Posterior vena cava (tissue), 2 donors: ENCODE results near the gene PRDX6. TPM values are rescaled to one million over a fixed set of nuclear protein-coding genes. Genes with fewer than 3 reads are reported as not detected.

Experiments
- DNase-seq: peaks from one replicate; pipeline ENCODE4 v3.0.0-alpha.2; 2020; ENCODE audit warnings: low spot score
- intact Hi-C, 2 donors: fragments of 100-400 bp; cut with DNase I; formaldehyde crosslinking; loops; one replicate each; pipeline versions ENCODE4 v1.14.1 to v1.14.2; 2022 to 2023
- long read RNA-seq, 2 donors: library from polyadenylated mRNA; unstranded; transcript quantifications; one replicate each; pipeline ENCODE4 v2.0.0, GENCODE V29; 2020 to 2021
- total RNA-seq, 2 donors: library from RNA; stranded (reverse); fragmentation: NEBNext Ultra II Directional; extraction: Animal tissue kit (Norgen Biotek cat#: 25700); gene quantifications; one replicate each; pipeline ENCODE4 v1.2.1, GENCODE V29; 2021
- donor health status: DM: yes; HTN: yes; CAD: no.
- donor health status: DM: yes; HTN: yes; CAD: no.

Gene PRDX6, protein sequence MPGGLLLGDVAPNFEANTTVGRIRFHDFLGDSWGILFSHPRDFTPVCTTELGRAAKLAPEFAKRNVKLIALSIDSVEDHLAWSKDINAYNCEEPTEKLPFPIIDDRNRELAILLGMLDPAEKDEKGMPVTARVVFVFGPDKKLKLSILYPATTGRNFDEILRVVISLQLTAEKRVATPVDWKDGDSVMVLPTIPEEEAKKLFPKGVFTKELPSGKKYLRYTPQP
- 100 to 1,000 TPM; 168 to 186 TPM for total RNA-seq
- long read RNA-seq, donor 1, transcript PRDX6-201 (5 exons, 1,751 nt), result major isoform, 58 of 64 reads
- long read RNA-seq, donor 1, partial matches to known transcripts, result 0 of 64 reads
- long read RNA-seq, donor 1, other reads (novel, unspliced or antisense), result 5 of 64 reads
- long read RNA-seq, donor 2, transcript PRDX6-201 (5 exons, 1,751 nt), result major isoform, 405 of 452 reads
- long read RNA-seq, donor 2, transcript PRDX6-203 (4 exons, 859 nt), result minor isoform, 6 of 452 reads
- long read RNA-seq, donor 2, partial matches to known transcripts, result 14 of 452 reads
- long read RNA-seq, donor 2, other reads (novel, unspliced or antisense), result 27 of 452 reads

DNA sequence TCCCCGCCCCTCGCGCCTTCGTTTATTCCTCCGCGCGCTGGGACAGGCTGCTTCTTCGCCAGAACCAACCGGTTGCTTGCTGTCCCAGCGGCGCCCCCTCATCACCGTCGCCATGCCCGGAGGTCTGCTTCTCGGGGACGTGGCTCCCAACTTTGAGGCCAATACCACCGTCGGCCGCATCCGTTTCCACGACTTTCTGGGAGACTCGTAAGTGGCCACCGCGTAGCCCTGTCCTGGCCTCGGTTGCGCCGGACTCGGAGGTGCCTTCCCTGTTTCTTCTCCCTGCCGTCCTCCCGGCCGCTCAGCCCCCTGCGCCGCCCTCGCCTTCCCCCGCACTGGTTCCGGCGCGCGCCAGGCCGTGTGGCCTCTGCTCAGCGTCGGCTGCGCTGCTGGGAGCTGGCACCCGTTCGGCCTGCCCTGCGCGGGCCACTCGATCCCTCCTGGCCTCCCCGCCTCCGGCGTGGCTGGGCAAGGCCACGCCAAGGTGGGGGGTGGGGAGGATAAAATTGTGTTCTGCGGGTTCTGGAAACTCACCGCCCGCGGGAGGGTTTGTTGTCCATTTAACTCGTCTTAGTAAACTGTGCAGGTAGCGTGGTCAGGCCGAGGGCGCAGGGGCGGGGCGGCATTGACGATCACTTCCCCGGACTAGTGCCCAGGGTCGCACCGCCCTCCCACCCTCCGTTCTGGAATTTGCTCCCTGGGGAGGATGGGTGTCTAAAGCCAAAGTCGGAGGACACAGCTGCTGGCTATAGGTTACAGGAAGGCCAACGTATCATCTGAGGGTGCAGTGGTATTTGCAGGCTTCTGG, at the start of gene PRDX6:
PRDX6 (plus strand) TSS at position 50 of the 808 bp plus-strand sequence; CDS start at position 113, 63 bp downstream.
- intact Hi-C loops, result loop anchor here in 1 of 2 donors (2.0 to 5.0 kb wide), 2 partner anchors 45 to 237 kb away; partner anchors contain the start of gene KLHL20

DNA sequence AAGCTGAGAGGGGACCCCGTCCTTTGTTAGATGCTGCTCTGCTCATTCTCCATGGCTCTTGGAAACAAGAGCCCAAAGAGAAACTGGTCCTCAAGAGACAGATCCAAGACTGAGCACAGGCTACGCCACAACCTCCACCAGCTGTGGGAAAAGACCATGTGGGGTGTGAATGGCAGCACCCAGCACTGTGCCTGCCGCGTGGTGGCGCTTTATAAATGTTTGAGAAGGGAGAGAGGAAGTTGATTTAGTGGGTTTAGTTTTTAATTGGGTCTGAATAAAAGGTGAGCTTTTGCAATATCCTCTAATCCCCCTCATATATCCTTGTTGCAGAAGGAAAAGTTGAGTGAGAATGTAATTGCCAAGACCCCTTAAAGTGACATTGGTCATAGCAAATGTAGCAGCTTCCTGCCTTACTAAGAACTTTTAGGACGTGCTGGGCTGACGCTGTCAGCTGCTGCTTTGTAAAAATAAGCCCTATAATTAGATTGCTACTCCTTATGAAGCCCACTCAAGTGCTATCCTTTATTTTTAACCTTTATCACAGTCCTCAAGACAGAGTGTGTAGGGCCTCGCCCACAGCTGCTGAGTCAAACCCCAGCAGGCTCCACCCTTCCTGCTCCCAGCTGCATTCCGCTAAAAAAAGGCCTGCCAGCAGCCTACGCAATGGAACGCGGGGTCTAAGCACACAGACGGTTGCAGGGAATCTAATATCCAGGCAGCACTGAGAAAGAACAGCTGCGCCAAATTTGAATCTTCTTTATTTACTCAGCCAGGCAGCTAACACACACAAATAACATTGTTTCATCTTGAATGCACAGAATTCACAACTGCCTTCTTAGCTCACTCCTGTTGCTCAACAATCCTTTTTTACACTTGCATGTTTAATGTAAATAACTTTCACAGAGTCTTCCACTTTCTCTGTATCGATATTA, 47.4 kb upstream of the PRDX6 start:
- DNase-seq, result peak; percentile 97
- intact Hi-C loops, result loop anchor here in 1 of 2 donors (5.0 to 10.0 kb wide), 2 partner anchors 48 to 395 kb away; partner anchors contain the start of genes CENPL, DARS2 and PRDX6

More for the DNA sequence above, at the start of gene PRDX6:
- peak; percentile 96 for DNase-seq

DNA sequence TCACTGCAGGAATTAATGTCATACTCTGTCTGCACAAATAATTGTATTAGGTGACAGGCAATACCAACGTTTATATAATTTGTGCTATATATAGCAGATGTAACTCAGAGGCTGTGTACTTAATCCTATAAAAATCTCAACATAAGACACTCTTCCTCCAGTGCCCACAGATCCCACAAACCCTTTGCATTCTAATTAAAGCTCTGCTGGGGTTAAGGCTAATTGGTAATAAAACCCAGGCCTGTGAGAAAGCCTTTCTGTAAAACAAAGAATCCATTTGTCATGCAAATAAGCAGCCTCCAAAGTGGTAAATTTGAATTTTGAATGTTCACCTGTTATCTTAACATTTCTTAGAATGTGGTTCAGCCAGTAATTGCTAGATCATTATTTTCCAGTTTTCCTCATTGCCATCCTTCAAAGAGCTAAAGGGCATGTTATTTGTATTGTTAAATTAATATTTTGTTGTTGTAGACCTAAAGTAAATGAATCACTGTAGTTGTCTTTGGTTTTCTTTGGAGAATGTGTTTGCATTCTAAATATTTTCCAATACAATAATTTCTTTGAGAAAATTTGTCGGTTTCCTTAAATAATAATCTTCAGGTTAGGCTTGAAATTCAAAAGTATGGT, 46.3 kb upstream of the PRDX6 start:
- DNase-seq, result no peak
- intact Hi-C loops, result loop anchor here in 1 of 2 donors (5.0 kb wide), 1 partner anchor 47 kb away; the partner anchor contains the start of gene PRDX6

DNA sequence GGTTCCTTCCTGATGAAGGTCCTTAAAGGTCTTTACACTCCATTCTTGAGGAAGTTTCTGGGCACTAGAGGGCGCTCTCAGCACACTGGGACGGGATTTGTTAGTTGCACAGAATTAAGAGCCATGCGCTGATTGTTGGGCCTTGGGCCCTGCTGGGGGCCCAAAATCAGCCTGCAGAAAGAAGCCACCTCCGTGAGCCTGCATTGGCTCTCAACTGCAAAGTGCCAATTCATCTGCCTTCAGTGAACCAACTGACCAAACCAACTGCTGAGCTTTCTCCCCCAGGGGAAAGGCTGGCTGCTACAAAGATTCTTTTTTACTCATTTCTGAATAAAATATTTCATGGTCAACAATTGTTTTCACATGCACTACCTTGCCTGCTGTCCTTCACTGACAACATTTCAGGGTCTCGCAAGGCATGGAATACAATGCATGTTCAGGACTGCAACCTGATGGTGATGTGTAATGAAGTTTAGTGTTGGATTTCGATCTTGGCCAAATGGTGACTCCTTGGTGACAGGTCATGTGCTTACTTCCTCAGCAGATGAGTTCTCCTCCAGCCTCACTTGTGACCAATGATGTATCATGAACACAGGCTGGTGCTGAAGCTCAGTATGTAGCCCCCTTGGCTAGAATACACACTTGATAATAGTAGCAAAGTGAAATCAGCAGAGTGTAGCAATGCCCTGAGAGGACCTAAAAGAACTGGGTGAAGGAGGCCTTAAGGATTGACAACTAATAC, 45.7 kb upstream of the PRDX6 start:
- DNase-seq, result peak; percentile 95
- intact Hi-C loops, result loop anchor here in 1 of 2 donors (5.0 kb wide), 1 partner anchor 46 kb away; the partner anchor contains the start of gene PRDX6

DNA sequence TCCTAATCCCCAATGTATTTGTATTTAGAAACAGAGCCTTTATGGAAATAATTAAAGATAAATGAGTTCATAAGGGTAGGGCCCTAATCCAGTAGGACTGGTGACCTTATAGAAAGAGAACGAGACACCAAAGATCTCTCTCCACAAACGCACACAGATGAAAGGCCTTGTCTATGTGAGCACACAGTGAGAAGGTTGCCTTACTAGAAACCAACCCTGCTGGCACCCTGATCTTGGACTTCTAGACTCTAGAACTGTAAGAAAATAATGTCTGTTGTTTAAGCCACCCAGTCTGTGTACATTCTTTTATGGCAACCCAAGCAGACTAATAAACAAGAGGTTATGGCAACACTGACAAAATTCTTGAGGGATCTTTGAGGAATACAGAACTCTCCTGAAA, 44.8 kb upstream of the PRDX6 start:
- no peak for DNase-seq
- intact Hi-C loops, result loop anchor here in 1 of 2 donors (5.0 kb wide), 1 partner anchor 45 kb away; the partner anchor contains the start of gene PRDX6

DNA sequence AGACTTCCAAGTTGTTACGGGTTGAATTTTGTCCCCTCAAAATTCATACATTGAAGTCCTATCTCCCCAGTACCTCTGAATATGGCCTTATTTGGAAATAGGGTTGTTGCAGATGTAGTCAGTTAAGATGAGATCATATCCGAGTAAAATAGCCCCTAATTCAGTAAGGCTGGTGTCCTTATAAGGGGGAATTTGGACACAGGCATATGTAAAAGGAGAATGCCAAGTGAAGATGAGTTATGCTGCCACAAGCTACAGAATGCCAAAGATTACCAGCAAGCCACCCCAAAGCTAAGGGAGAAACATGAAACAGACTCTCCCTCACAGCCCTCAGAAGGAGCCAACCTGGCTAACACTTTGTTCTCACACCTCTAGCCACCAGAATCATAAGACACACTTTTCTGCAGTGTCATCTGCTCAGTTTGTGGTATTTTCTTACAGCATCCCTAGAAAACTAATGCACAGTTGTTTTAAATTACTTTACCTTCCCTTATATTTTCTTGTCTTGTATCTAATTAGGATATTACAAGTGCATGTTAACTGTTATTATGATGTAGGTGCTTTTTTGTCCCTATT, 43.3 kb upstream of the PRDX6 start:
- intact Hi-C loops, result loop anchor here in 1 of 2 donors (5.0 kb wide), 1 partner anchor 43 kb away; the partner anchor contains the start of gene PRDX6
- no peak for DNase-seq

DNA sequence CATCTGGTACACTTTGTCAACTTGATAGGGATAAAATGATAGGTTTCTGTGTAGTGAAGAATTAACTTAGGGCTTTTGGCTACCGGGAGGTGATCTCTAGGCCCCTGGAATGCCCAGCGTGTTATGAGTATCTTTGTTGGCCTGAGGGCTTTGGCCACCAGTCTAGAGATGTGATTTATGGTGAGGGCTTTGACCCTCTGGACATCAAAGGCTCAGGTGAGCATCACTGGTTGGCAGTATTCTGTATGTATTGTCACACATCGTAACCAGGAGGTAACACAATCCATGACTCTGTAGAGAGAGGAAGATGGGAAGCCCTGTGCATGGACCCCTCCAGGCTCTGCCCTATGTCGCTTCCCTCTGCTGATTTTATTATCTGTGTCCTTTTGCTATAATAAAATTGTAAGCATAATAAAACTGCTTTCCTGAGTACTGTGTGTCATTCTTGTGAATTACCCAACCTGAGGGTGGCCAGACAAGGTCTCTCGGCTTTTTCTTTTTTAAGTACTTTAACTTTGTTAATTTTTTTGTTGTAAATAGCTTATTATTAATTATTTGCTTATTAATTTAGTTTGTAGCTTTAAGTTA, 40.2 kb upstream of the PRDX6 start:
- intact Hi-C loops, result no loop called here
- no peak for DNase-seq

DNA sequence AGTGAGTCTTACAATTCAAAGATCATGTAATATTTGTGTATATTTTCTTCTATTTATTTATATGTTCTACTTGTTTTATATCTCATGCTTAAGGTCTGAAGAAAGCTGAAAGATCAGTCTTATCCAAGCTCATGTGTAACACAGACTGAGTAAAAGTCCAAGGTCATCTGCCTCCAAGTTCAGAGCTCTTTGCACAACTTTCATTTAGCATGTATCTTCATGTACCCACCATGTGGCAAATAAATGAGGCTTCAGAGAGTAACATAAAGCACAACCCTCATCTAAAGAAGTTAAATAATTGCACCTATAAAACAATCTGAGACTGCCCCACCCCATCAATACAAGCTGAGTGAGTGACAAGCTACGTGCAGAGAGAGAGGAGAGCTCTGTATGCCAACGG, 38.5 kb upstream of the PRDX6 start:
- intact Hi-C loops, result no loop called here
- no peak for DNase-seq

DNA sequence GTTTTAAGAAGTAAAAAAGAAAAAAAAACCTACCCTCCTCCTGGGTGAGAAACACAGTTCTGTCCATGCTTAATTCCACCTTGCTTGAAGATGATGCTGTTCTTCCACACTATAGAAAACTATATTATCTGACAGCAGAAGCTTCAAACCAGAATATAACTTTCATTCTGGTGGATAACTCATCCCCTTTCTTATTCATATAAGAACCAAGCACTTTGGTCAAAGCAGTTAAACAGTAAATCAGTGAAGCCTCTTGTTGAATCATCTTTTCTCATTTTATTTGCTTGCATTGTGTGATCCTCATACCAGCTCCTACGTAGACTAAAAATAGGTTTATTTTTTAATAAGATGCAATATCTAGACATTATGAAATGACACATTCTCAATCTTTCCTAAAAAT, 36.7 kb upstream of the PRDX6 start:
- intact Hi-C loops, result no loop called here
- DNase-seq, result no peak

DNA sequence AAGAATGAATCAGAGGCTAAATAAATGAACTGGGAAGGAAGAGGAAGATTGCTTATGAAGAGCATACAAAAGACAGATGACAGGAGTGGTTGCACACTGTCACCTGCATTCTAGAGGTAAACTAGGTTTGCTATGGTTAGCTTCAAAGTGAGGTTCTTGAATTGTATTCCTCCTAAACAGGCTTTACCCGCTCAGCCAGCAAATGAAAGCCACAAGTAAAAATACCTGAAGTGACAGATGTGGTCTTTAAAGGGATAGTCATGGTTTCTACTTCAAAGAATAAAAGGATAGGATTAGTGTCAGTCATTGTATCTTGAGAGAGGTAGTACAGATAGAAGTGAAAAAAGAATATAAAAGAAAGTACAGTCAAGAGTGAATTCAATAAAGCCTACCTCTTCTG, 32.4 kb upstream of the PRDX6 start:
- intact Hi-C loops, result no loop called here
- no peak for DNase-seq

DNA sequence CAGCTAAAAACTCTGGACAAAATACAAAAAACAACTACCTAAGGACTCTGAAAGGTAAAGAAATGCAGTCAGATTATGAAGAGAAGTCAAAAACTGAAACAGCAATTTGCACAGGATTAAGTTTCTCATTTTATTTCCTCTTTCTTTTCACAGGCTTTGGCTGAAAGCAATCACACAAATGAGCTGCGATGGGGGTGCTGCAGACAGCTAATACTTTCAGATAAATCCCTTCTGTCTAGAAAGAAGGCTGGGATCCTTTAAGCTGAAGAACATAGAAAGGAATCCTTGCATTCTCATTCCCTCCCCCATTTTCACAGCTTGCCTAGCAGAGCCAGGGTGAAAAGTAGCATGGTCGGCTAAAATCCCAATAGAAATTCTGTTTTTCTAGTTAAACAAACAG, 32.0 kb upstream of the PRDX6 start:
- intact Hi-C loops, result no loop called here
- DNase-seq, result no peak

DNA sequence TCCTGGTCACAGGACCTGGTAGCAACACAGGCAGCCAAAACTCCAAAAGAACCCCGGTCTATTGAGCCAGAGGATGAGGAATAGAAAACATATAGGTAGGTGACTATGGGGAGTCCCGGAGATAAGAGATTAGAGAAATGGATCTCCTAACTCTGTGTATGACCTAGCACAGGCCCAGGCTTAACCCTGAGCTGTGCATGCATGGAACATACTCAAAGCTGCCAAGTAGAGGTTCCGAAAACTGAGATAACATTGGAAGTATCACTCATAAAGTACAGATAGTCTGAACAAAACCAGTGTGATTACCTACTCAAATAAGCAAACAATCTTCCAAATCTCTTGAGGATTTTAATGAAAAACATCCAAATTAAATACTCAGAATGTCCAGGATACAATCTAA, 31.5 kb upstream of the PRDX6 start:
- intact Hi-C loops, result no loop called here
- DNase-seq, result no peak

DNA sequence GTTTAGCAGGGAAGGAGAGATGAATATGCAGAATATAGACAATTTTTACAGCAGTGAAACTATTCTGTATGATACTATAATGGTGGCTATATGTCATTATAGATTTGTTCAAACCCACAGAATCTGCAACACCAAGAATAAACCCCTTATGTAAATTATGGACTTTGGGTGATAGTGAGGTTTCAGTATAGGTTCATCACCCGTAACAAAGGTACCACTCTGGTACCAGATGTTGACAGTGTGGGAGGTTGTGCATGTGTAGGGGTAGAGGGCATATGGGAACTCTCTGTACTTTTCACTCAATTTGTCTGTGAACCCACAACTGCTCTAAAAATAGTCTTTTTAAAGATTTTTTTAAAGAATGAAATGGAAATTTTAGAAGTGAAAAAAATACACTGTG, 29.9 kb upstream of the PRDX6 start:
- DNase-seq, result no peak
- intact Hi-C loops, result no loop called here

DNA sequence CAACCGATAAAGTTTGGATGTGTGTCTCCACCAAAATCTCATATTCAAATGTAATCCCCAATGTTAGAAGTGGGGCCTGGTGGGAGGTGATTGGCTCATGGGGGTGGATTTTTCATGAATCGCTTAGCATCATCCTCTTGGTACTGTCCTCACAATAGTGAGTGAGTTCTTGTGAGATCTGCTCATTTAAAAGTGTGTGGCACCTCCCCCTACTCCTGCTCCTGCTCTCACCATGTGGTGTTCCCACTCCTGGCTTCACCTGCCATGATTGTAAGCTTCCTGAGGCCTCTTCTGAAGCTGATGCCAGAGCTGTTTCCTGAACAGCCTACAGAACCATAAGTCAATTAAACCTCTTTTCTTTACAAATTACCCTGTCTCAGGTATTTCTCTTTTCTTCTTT, 28.2 kb upstream of the PRDX6 start:
- intact Hi-C loops, result no loop called here
- no peak for DNase-seq

DNA sequence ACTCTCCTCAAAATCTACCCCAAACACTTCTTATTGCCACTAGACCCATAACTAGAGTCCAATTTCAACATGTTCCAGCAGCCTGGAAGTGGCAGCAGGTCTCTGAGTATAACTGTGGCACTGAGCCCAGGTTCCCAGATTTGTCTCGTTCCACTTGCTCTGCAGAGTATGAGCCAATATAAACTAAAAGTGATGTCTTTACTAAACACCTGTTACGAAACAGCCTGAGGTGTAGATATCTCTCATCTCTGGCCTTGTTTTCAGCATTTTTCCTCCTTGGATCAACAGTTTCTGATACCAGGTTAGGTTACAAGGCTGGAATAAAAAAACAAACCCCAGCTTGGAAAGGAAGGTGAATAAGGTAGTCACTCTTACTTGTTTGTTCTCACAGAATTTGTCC, 25.2 kb upstream of the PRDX6 start:
- intact Hi-C loops, result no loop called here
- DNase-seq, result no peak

DNA sequence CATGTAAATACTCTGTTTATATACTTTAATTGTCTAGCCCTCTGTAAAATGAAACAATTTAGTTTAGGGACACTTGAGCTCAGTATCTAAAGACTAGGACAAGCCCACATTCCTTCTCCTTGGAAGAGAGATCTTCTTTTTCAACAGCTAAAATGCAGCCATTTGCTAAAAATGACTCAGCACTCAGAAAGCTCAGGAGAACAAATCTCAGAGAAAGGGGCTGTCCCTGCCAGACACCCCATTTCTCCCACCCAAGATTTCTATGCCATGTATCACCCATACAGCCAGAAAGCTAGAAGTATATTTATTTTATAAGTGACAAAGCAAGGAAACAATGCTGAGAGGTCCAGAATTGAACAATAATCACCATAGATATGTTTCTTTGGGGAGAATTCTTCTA, 23.2 kb upstream of the PRDX6 start:
- no peak for DNase-seq
- intact Hi-C loops, result no loop called here
